ENCODE measurements around the gene TMED6. TPM values are rescaled to one million over a fixed set of nuclear protein-coding genes. Genes with fewer than 3 reads are reported as not detected.

TMED6 gene
- total RNA-seq, 4 donors from 2014 or later: 0.88 to 1.3 TPM; not detected in 2

- TF ChIP-seq CTCF (IDR thresholded peaks at IDR 0.05; ENCODE audit: low read depth): no peak
These were observed 35.0 kb upstream of the TMED6 start for GRCh38 chr16:69386596-69386995.

- TF ChIP-seq CTCF (IDR thresholded peaks at IDR 0.05; ENCODE audit: low read depth): no peak
These were observed 33.4 kb upstream of the TMED6 start for GRCh38 chr16:69384974-69385373.

GRCh38 chr16:69382421-69382820 is 30.8 kb upstream of the TMED6 start:
- TF ChIP-seq CTCF (IDR thresholded peaks at IDR 0.05; ENCODE audit: low read depth): no peak

- TF ChIP-seq CTCF (IDR thresholded peaks at IDR 0.05; ENCODE audit: low read depth): no peak
These were observed 29.6 kb upstream of the TMED6 start for GRCh38 chr16:69381231-69381630.

- TF ChIP-seq CTCF (IDR thresholded peaks at IDR 0.05; ENCODE audit: low read depth): no peak
These were observed 27.2 kb upstream of the TMED6 start for GRCh38 chr16:69378760-69379159.

- TF ChIP-seq CTCF (IDR thresholded peaks at IDR 0.05; ENCODE audit: low read depth): no peak
These were observed 26.4 kb upstream of the TMED6 start for GRCh38 chr16:69378036-69378435.

GRCh38 chr16:69376393-69377059 is 24.9 kb upstream of the TMED6 start:
- TF ChIP-seq CTCF (IDR thresholded peaks at IDR 0.05; ENCODE audit: low read depth): no peak
